HEK293 (cell line): ENCODE data around the gene ZAP70.

Experiments used
- CTCF ChIP-seq: fragments of 450-650 bp; formaldehyde crosslinking; IDR thresholded peaks from 2 replicates; pipeline ENCODE4 v1.5.1; 2016; ENCODE audit warnings: missing biosample characterization, missing genetic modification characterization
- KLF10 ChIP-seq: fragments of 450-650 bp; IDR thresholded peaks from 2 replicates; pipeline ENCODE4 v1.5.1; 2018; ENCODE audit warnings: missing biosample characterization, mild to moderate bottlenecking, missing genetic modification characterization
- YY2 ChIP-seq: fragments of 450-650 bp; formaldehyde crosslinking; IDR thresholded peaks from 2 replicates; pipeline ENCODE4 v1.5.1; 2016; ENCODE audit warnings: missing biosample characterization, missing genetic modification characterization
- ZBTB44 ChIP-seq: fragments of 450-650 bp; IDR thresholded peaks from 2 replicates; pipeline ENCODE4 v1.5.1; 2018; ENCODE audit warnings: missing biosample characterization, mild to moderate bottlenecking, missing genetic modification characterization
- ZNF48 ChIP-seq: fragments of 450-650 bp; formaldehyde crosslinking; IDR thresholded peaks from 2 replicates; pipeline ENCODE4 v1.5.1; 2016; ENCODE audit warnings: missing biosample characterization, missing genetic modification characterization
- ZNF510 ChIP-seq: fragments of 450-650 bp; formaldehyde crosslinking; IDR thresholded peaks from 2 replicates; pipeline ENCODE4 v1.5.1; 2018; ENCODE audit warnings: mild to moderate bottlenecking, missing genetic modification characterization, missing biosample characterization; ENCODE audit not compliant: insufficient replicate concordance
- ZNF76 ChIP-seq: fragments of 450-650 bp; formaldehyde crosslinking; IDR thresholded peaks from 2 replicates; pipeline ENCODE4; 2016; ENCODE audit warnings: low read depth, missing biosample characterization, missing genetic modification characterization, borderline replicate concordance

- no peak for TF ChIP-seq YY2 (tag by site-specific recombination)
- TF ChIP-seq CTCF (tag by site-specific recombination): no peak
- no peak for TF ChIP-seq ZNF510 (tag by site-specific recombination)
- TF ChIP-seq ZNF76 (tag by site-specific recombination): no peak
- TF ChIP-seq ZBTB44: no peak
- TF ChIP-seq ZNF48 (tag by site-specific recombination): no peak
- TF ChIP-seq KLF10 (tag by site-specific recombination): no peak
Measured at GRCh38 chr2:97739893-97740245, 26.5 kb downstream of the ZAP70 start.
